ENCODE measurements around the gene PTGDS. TPM values are rescaled to one million over a fixed set of nuclear protein-coding genes. Genes with fewer than 3 reads are reported as not detected.

Gene PTGDS
- polyA plus RNA-seq, 1 donor from 2014 or later, result 2.0 TPM

DNA sequence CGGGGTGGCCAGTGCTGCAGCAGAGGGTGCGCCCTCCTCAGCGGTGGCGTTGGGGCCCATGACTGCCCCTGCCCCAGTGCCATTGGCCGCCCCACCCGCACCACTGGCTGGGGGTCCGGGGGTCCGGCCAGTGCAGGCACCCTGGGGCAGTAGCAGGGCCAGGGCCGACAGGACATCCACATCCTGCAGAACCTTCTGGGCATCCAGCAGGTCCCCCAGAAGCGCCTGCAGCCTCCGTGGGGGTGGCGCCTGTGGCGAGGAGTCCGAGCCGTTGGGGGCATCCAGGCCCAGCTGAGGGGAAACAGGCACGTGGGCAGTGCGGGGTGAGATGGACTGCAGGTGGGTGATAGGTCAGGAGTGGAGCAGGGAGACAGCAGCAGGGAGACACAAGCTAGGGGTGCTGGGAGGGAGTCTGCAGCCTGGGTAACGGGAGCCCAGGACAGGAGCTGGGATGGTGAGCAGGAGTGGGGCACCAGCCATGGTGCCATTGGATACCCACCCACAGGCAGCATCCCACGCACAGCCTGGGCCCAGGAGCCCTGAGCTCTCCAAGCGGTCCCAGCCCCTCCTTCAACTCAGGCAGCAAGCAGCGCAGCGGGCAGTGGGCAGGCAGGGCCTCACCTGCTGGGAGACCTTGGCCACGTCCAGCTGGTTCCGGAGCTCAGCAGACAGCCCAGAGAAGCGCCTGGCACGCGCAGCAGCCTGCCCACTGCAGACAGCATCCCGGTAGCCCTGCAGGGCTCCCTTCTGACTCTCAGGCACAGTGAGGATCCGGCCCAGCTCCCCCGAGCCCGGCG, 43.7 kb downstream of the PTGDS start:
- peaks cover 7% of the 10 kb centered on the region for H3K36me3 ChIP-seq (ENCODE audit: insufficient read depth, low read length)

DNA sequence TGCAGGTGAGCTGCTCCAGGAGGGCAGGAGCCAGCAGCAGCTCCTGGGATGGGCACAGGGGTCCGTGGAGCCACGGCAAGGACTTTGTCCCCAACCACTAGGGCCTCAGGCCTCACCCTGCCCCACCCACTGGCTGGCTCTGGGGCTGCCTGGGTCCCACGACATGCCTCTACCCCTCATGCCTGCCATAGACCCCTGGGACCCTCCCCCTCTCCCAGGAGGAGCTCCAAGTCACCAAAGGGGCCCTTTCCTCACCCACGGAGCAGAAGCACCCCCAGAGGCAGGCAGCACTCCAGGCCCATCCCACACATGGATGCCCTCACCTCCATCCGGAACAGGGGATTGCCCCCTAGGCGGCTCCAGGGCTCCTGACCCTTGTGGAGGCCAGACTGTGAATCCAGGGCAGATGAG, 44.3 kb downstream of the PTGDS start:
- H3K9me2 ChIP-seq (ENCODE audit: insufficient read depth, low read length), result no peaks in the 10 kb centered on the region
- no peaks in the 10 kb centered on the region for H4K20me1 ChIP-seq (ENCODE audit: insufficient read depth)
- no peaks in the 10 kb centered on the region for H3K79me2 ChIP-seq (replicated peaks; ENCODE audit: insufficient read depth, low read length)
- H3K36me3 ChIP-seq (ENCODE audit: insufficient read depth, low read length), result peaks cover 4% of the 10 kb centered on the region
- H3K27me3 ChIP-seq (ENCODE audit: insufficient read depth, low read depth, low read length), result no peaks in the 10 kb centered on the region
- no peak overlapping the region for H3K9ac ChIP-seq (ENCODE audit: low read length)
- H3K4me3 ChIP-seq (ENCODE audit: low read length), result no peak overlapping the region
- H3K4me2 ChIP-seq (ENCODE audit: low read length), result no peak overlapping the region
- H2AFZ ChIP-seq (ENCODE audit: low read depth, low read length), result no peak overlapping the region
- no peaks in the 10 kb centered on the region for H3K9me3 ChIP-seq (ENCODE audit: low read length)
- no peak for TF ChIP-seq POLR2AphosphoS5 (IDR thresholded peaks at IDR 0.05)
- TF ChIP-seq EP300 (conservative IDR thresholded peaks at IDR 0.05; ENCODE audit: poor library complexity, severe bottlenecking), result no peak
- TF ChIP-seq, protein P1, sequence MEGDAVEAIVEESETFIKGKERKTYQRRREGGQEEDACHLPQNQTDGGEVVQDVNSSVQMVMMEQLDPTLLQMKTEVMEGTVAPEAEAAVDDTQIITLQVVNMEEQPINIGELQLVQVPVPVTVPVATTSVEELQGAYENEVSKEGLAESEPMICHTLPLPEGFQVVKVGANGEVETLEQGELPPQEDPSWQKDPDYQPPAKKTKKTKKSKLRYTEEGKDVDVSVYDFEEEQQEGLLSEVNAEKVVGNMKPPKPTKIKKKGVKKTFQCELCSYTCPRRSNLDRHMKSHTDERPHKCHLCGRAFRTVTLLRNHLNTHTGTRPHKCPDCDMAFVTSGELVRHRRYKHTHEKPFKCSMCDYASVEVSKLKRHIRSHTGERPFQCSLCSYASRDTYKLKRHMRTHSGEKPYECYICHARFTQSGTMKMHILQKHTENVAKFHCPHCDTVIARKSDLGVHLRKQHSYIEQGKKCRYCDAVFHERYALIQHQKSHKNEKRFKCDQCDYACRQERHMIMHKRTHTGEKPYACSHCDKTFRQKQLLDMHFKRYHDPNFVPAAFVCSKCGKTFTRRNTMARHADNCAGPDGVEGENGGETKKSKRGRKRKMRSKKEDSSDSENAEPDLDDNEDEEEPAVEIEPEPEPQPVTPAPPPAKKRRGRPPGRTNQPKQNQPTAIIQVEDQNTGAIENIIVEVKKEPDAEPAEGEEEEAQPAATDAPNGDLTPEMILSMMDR (IDR thresholded peaks at IDR 0.05; ENCODE audit: poor library complexity, severe bottlenecking), result no peak
- no peak for TF ChIP-seq EZH2 (IDR thresholded peaks at IDR 0.05; ENCODE audit: borderline replicate concordance, insufficient read depth, low read length, poor library complexity, severe bottlenecking)
- TF ChIP-seq, protein P2, sequence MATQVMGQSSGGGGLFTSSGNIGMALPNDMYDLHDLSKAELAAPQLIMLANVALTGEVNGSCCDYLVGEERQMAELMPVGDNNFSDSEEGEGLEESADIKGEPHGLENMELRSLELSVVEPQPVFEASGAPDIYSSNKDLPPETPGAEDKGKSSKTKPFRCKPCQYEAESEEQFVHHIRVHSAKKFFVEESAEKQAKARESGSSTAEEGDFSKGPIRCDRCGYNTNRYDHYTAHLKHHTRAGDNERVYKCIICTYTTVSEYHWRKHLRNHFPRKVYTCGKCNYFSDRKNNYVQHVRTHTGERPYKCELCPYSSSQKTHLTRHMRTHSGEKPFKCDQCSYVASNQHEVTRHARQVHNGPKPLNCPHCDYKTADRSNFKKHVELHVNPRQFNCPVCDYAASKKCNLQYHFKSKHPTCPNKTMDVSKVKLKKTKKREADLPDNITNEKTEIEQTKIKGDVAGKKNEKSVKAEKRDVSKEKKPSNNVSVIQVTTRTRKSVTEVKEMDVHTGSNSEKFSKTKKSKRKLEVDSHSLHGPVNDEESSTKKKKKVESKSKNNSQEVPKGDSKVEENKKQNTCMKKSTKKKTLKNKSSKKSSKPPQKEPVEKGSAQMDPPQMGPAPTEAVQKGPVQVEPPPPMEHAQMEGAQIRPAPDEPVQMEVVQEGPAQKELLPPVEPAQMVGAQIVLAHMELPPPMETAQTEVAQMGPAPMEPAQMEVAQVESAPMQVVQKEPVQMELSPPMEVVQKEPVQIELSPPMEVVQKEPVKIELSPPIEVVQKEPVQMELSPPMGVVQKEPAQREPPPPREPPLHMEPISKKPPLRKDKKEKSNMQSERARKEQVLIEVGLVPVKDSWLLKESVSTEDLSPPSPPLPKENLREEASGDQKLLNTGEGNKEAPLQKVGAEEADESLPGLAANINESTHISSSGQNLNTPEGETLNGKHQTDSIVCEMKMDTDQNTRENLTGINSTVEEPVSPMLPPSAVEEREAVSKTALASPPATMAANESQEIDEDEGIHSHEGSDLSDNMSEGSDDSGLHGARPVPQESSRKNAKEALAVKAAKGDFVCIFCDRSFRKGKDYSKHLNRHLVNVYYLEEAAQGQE (IDR thresholded peaks at IDR 0.05; ENCODE audit: borderline replicate concordance), result no peak
- no peak for TF ChIP-seq TAF1 (IDR thresholded peaks at IDR 0.05; ENCODE audit: low read depth)
- no peak for TF ChIP-seq SMC3 (conservative IDR thresholded peaks at IDR 0.05; ENCODE audit: poor library complexity)
- TF ChIP-seq RAD21 (conservative IDR thresholded peaks at IDR 0.05), result no peak
- no peak for TF ChIP-seq MXI1 (conservative IDR thresholded peaks at IDR 0.05; ENCODE audit: poor library complexity, severe bottlenecking)
- no peaks in the 10 kb centered on the region for H3F3A ChIP-seq (ENCODE audit: insufficient read depth, low read length, poor library complexity, severe bottlenecking)
- H3K27ac ChIP-seq (ENCODE audit: low read length), result no peak overlapping the region

More for the DNA sequence above, 43.7 kb downstream of the PTGDS start:
- H3K4me3 ChIP-seq (ENCODE audit: low read length), result no peak overlapping the region
- H3K27me3 ChIP-seq (ENCODE audit: insufficient read depth, low read depth, low read length), result no peaks in the 10 kb centered on the region
- H3F3A ChIP-seq (ENCODE audit: insufficient read depth, low read length, poor library complexity, severe bottlenecking), result no peaks in the 10 kb centered on the region
- no peak for TF ChIP-seq MXI1 (conservative IDR thresholded peaks at IDR 0.05; ENCODE audit: poor library complexity, severe bottlenecking)
- TF ChIP-seq TAF1 (IDR thresholded peaks at IDR 0.05; ENCODE audit: low read depth), result no peak
- TF ChIP-seq EZH2 (IDR thresholded peaks at IDR 0.05; ENCODE audit: borderline replicate concordance, insufficient read depth, low read length, poor library complexity, severe bottlenecking), result no peak
- TF ChIP-seq EP300 (conservative IDR thresholded peaks at IDR 0.05; ENCODE audit: poor library complexity, severe bottlenecking), result no peak
- no peak for TF ChIP-seq SMC3 (conservative IDR thresholded peaks at IDR 0.05; ENCODE audit: poor library complexity)
- TF ChIP-seq, protein P2 (IDR thresholded peaks at IDR 0.05; ENCODE audit: borderline replicate concordance), result no peak
- no peaks in the 10 kb centered on the region for H4K20me1 ChIP-seq (ENCODE audit: insufficient read depth)
- H3K9me2 ChIP-seq (ENCODE audit: insufficient read depth, low read length), result no peaks in the 10 kb centered on the region
- no peak overlapping the region for H3K9ac ChIP-seq (ENCODE audit: low read length)
- no peaks in the 10 kb centered on the region for H3K9me3 ChIP-seq (ENCODE audit: low read length)
- H3K27ac ChIP-seq (ENCODE audit: low read length), result no peak overlapping the region
- H3K4me2 ChIP-seq (ENCODE audit: low read length), result no peak overlapping the region
- no peak overlapping the region for H2AFZ ChIP-seq (ENCODE audit: low read depth, low read length)
- no peaks in the 10 kb centered on the region for H3K79me2 ChIP-seq (replicated peaks; ENCODE audit: insufficient read depth, low read length)

All from neural cell (in vitro differentiated cells).